HUES48 (cell line): ENCODE measurements around the gene NHERF2.

Experiments
- H3K27ac ChIP-seq: one replicate; pipeline ENCODE4 v1.7.0; 2013; ENCODE audit warnings: low read depth, low read length, inconsistent platforms
- H3K27me3 ChIP-seq: 2 replicates; pipeline ENCODE4 v1.6.1; 2013; ENCODE audit warnings: mild to moderate bottlenecking, low read length; ENCODE audit not compliant: control insufficient read depth, insufficient read depth
- H3K36me3 ChIP-seq: 2 replicates; pipeline ENCODE4 v1.6.1; 2013; ENCODE audit warnings: low read length; ENCODE audit not compliant: control insufficient read depth, insufficient read depth
- H3K4me1 ChIP-seq: 2 replicates; pipeline ENCODE4 v1.6.1; 2013; ENCODE audit warnings: mild to moderate bottlenecking, low read length; ENCODE audit not compliant: control insufficient read depth, insufficient read depth
- H3K4me3 ChIP-seq: 2 replicates; pipeline ENCODE4 v1.5.1; 2013; ENCODE audit warnings: mild to moderate bottlenecking, low read depth, low read length
- H3K9ac ChIP-seq: 2 replicates; pipeline ENCODE4 v1.6.1; 2013; ENCODE audit warnings: mild to moderate bottlenecking, low read depth, low read length, moderate library complexity
- H3K9me3 ChIP-seq: 2 replicates; pipeline ENCODE4 v1.6.1; 2013; ENCODE audit warnings: low read length; ENCODE audit not compliant: control insufficient read depth, insufficient read depth

Gene NHERF2

GRCh38 chr16:2087748-2088631, 61.3 kb downstream of the NHERF2 start:
- Histone ChIP-seq H3K4me3 (no peak overlapping the region), H3K9me3 (no peaks in the 10 kb centered on the region), H3K9ac (no peak overlapping the region), H3K27me3 (no peaks in the 10 kb centered on the region), H3K36me3 (peaks cover 45% of the 10 kb centered on the region), H3K4me1 (peaks cover 4% of the 10 kb centered on the region; the same call in 1 of the 2 replicates), H3K27ac (no peak overlapping the region)
